GM18499 (cell line): ENCODE measurements around the gene PPP4R3A.
"Not testable (repeated sequence)": the region's sequence is repeated elsewhere in the genome, so short reads cannot be mapped to it uniquely, and the experiment has no call there.

Source experiments
- ATAC-seq: cut with Tn5 transposase; IDR thresholded peaks from one replicate; pipeline ENCODE4 v1.9.1; 2021; ENCODE audit warnings: moderate number of reproducible peaks; ENCODE audit not compliant: insufficient read depth, unreplicated experiment

PPP4R3A gene

GRCh38 chr14:91413547-91414474 is 96.3 kb downstream of the PPP4R3A start:
- ATAC-seq, result no peak

GRCh38 chr14:91412939-91413338 is 97.2 kb downstream of the PPP4R3A start:
- no peak for ATAC-seq

GRCh38 chr14:91410771-91411536 is 99.2 kb downstream of the PPP4R3A start:
- ATAC-seq, result no peak

- no peak for ATAC-seq
Measured at GRCh38 chr14:91409928-91410718, 100.0 kb downstream of the PPP4R3A start.

- ATAC-seq, result not testable (repeated sequence)
Measured at GRCh38 chr14:91409240-91409639, 100.9 kb downstream of the PPP4R3A start.
